Liver (tissue), 3 donors: Measurements from ENCODE around the gene RASGRP1.

Experiments
- ATF3 ChIP-seq: IDR thresholded peaks from 2 replicates; pipeline ENCODE4 v1.6.1; 2016; ENCODE audit warnings: antibody characterized with exemption
- CTCF ChIP-seq: fragments of 150-350 bp; IDR thresholded peaks from 2 replicates; pipeline ENCODE4 v1.5.1; 2017; ENCODE audit warnings: improper control_type of control experiment, low read depth, low read length; ENCODE audit not compliant: missing input control
- EGR1 ChIP-seq, 2 donors: IDR thresholded peaks; 2 replicates each; pipeline ENCODE4 v1.6.1; 2016 to 2018; ENCODE audit warnings: antibody characterized with exemption in 2 of 2, low read depth in 2 of 2
- FOXA2 ChIP-seq: IDR thresholded peaks from 2 replicates; pipeline ENCODE4 v1.6.1; 2016; ENCODE audit warnings: antibody characterized with exemption
- GABPA ChIP-seq, 2 donors: IDR thresholded peaks in 1 of 2; conservative IDR thresholded peaks in 1 of 2; 2 replicates each; pipeline ENCODE4 v1.6.1; 2016; ENCODE audit warnings: antibody characterized with exemption in 2 of 2, mild to moderate bottlenecking in 1 of 2, moderate library complexity in 1 of 2
- RAD21 ChIP-seq, 2 donors: IDR thresholded peaks; 2 replicates each; pipeline ENCODE4 v1.6.1; 2016; ENCODE audit warnings: antibody characterized with exemption in 2 of 2, mild to moderate bottlenecking in 2 of 2
- REST ChIP-seq: IDR thresholded peaks from 2 replicates; pipeline ENCODE4 v1.6.1; 2016; ENCODE audit warnings: antibody characterized with exemption, mild to moderate bottlenecking
- SP1 ChIP-seq: IDR thresholded peaks from 2 replicates; pipeline ENCODE4 v1.6.1; 2018; ENCODE audit warnings: antibody characterized with exemption, mild to moderate bottlenecking
- TAF1 ChIP-seq: conservative IDR thresholded peaks from 2 replicates; pipeline ENCODE4 v1.6.1; 2016; ENCODE audit warnings: antibody characterized with exemption, mild to moderate bottlenecking
- ZBTB33 ChIP-seq: IDR thresholded peaks from 2 replicates; pipeline ENCODE4 v1.6.1; 2016; ENCODE audit warnings: antibody characterized with exemption
- donor health status: healthy.
- donor health status: healthy.

GRCh38 chr15:38512901-38513300 lies 51.7 kb downstream of the RASGRP1 start:
- TF ChIP-seq CTCF (no peak), RAD21 (IDR thresholded peaks at IDR 0.05) (no peak), ATF3 (no peak), REST (no peak), SP1 (no peak), GABPA (IDR thresholded peaks at IDR 0.05 in 1 of 2, conservative IDR thresholded peaks at IDR 0.05 in 1 of 2) (no peak), EGR1 (IDR thresholded peaks at IDR 0.05; ENCODE audit: low read depth in 2 of 2) (no peak), TAF1 (no peak), ZBTB33 (no peak), FOXA2 (no peak)
